Natural killer cell (primary cell): ENCODE results near the gene ICA1. TPM values are rescaled to one million over a fixed set of nuclear protein-coding genes. Genes with fewer than 3 reads are reported as not detected.

ENCODE experiments used
- ATAC-seq, 3 donors: fragments of 150-1000 bp in 2 of 3; fragments of 200-7000 bp in 1 of 3; cut with Tn5 transposase; 1 replicate in 1 of 3; 2 replicates in 2 of 3; pipeline ENCODE4 v1.10.0; 2021; ENCODE audit warnings: mild to moderate bottlenecking in 2 of 3, moderate library complexity in 2 of 3
- DNase-seq, 2 donors: peaks; one replicate each; pipeline versions ENCODE4 v3.0.0 to v3.0.0-alpha.2; 2013 to 2021; ENCODE audit warnings: mixed read lengths in 1 of 2
- H3K27ac ChIP-seq: one replicate; pipeline ENCODE4 v1.5.1; 2013; ENCODE audit warnings: mild to moderate bottlenecking, low read length
- H3K27me3 ChIP-seq: one replicate; pipeline ENCODE4 v1.6.1; 2013; ENCODE audit warnings: low read length; ENCODE audit not compliant: control insufficient read depth, insufficient read depth
- H3K36me3 ChIP-seq: one replicate; pipeline ENCODE4 v1.6.1; 2013; ENCODE audit warnings: low read length; ENCODE audit not compliant: control insufficient read depth, insufficient read depth
- H3K4me1 ChIP-seq: one replicate; pipeline ENCODE4 v1.6.1; 2013; ENCODE audit warnings: low read length; ENCODE audit not compliant: control insufficient read depth, insufficient read depth
- H3K4me3 ChIP-seq: one replicate; pipeline ENCODE4 v1.5.1; 2013; ENCODE audit warnings: low read length
- H3K9me3 ChIP-seq: one replicate; pipeline ENCODE4 v1.6.1; 2013; ENCODE audit warnings: low read length; ENCODE audit not compliant: control insufficient read depth, insufficient read depth
- H3K27ac Mint-ChIP-seq, 2 donors: one replicate each; pipeline ENCODE4 v1.8.0; 2022; ENCODE audit warnings: mild to moderate bottlenecking in 2 of 2, mixed read lengths in 2 of 2, moderate library complexity in 1 of 2
- H3K27me3 Mint-ChIP-seq, 2 donors: one replicate each; pipeline ENCODE4 v1.8.0; 2022; ENCODE audit warnings: low read depth in 2 of 2, mixed read lengths in 2 of 2
- H3K36me3 Mint-ChIP-seq: one replicate; pipeline ENCODE4 v1.8.0; 2022; ENCODE audit warnings: mixed read lengths
- H3K4me1 Mint-ChIP-seq, 2 donors: one replicate each; pipeline ENCODE4 v1.8.0; 2022; ENCODE audit warnings: mixed read lengths in 2 of 2
- H3K4me3 Mint-ChIP-seq: one replicate; pipeline ENCODE4 v1.8.0; 2022; ENCODE audit warnings: mild to moderate bottlenecking, moderate library complexity, mixed read lengths
- H3K9me3 Mint-ChIP-seq, 2 donors: one replicate each; pipeline ENCODE4 v1.8.0; 2022; ENCODE audit warnings: mixed read lengths in 2 of 2
- WGBS: methylation state at CpG from one replicate; pipeline ENCODE4 v1.1.7; 2013; ENCODE audit warnings: missing lambda C conversion rate; ENCODE audit not compliant: insufficient coverage; 5-methylcytosine and 5-hydroxymethylcytosine counted together
- intact Hi-C: fragments of 100-400 bp; cut with micrococcal nuclease; formaldehyde crosslinking; loops from one replicate; pipeline ENCODE4 v1.14.2; 2022
- total RNA-seq, 4 donors: library from RNA; stranded (reverse); fragments of 120-200 nt in 1 of 4; gene quantifications; one replicate each; pipeline versions ENCODE4 v1.2.3 to v1.2.4, GENCODE V29; 2013 to 2022
- TF ChIP-seq, protein P1 (sequence below): fragments of 200-600 bp; IDR thresholded peaks from one replicate; pipeline ENCODE4 v1.8.0; 2022; ENCODE audit warnings: antibody characterized with exemption

Gene ICA1
- total RNA-seq, 3 donors from 2014 or later (not counting 1 experiment from before 2014, with no cell fraction given) = 0.75 to 1.9 (median 1.4) TPM

DNA sequence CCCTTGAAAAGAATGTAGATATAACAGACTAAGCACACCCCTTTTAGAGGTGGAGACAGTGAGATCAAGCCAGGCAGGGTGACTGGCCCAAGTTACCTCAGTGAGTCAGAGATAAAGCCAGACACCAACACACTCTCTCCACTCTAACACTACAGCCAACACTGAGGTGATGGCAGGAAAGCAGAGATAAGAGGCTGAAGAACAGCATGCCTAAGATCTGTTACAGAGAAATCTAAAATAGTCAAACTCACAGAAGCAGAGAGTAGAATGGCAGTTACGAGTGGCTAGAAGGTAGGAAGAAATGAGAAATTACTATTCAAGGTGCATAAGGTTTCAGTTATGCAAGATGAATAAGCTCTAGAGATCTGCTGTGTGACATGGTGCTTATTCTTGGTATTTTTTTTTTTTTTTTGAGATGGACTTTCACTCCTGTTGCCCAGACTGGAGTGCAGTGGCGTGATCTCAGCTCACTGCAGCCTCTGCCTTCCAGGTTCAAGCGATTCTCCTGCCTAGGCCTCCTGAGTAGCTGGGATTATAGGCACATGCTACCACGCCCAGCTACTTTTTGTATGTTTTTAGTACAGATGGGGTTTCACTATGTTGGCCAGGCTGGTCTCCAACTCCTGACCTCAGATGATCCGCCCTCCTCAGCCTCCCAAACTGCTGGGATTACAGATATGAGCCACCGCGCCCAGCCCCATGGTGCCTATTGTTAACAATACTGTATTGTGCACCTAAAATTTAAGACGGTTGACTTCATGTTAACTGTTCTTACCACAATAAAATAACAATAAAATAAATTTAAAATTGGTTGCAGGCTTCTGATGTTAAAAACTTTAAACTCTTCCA, 28.7 kb downstream of the ICA1 start:
- Mint-ChIP-seq H3K36me3 (no peaks in the 10 kb centered on the region), H3K4me1 (no peaks in the 10 kb centered on the region), H3K4me3 (no peak overlapping the region), H3K9me3 (no peaks in the 10 kb centered on the region), H3K27me3 (peaks cover 6 to 17% of the 10 kb centered on the region in 2 donors), H3K27ac (no peak overlapping the region)
- ATAC-seq (no peak), DNase-seq (no peak)
- TF ChIP-seq, protein P1, sequence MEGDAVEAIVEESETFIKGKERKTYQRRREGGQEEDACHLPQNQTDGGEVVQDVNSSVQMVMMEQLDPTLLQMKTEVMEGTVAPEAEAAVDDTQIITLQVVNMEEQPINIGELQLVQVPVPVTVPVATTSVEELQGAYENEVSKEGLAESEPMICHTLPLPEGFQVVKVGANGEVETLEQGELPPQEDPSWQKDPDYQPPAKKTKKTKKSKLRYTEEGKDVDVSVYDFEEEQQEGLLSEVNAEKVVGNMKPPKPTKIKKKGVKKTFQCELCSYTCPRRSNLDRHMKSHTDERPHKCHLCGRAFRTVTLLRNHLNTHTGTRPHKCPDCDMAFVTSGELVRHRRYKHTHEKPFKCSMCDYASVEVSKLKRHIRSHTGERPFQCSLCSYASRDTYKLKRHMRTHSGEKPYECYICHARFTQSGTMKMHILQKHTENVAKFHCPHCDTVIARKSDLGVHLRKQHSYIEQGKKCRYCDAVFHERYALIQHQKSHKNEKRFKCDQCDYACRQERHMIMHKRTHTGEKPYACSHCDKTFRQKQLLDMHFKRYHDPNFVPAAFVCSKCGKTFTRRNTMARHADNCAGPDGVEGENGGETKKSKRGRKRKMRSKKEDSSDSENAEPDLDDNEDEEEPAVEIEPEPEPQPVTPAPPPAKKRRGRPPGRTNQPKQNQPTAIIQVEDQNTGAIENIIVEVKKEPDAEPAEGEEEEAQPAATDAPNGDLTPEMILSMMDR = no peak
- intact Hi-C loops = no loop called here
- H3K9me3 ChIP-seq = no peaks in the 10 kb centered on the region
- WGBS = 78% methylated on average over 7 of the region's 8 CpGs
- no peaks in the 10 kb centered on the region for H3K27me3 ChIP-seq
- no peaks in the 10 kb centered on the region for H3K4me1 ChIP-seq
- H3K27ac ChIP-seq = no peak overlapping the region
- H3K4me3 ChIP-seq = no peak overlapping the region
- H3K36me3 ChIP-seq = no peaks in the 10 kb centered on the region

GRCh38 chr7:8229927-8230326, 32.0 kb downstream of the ICA1 start:
- Mint-ChIP-seq H3K27ac (no peak overlapping the region), H3K27me3 (peaks cover 12 to 31% of the 10 kb centered on the region in 2 donors), H3K36me3 (no peaks in the 10 kb centered on the region), H3K9me3 (no peaks in the 10 kb centered on the region), H3K4me1 (no peaks in the 10 kb centered on the region), H3K4me3 (no peak overlapping the region)
- H3K27ac ChIP-seq = no peak overlapping the region
- intact Hi-C loops = no loop called here
- H3K36me3 ChIP-seq = no peaks in the 10 kb centered on the region
- DNase-seq (no peak), ATAC-seq (no peak)
- peaks cover 8% of the 10 kb centered on the region for H3K27me3 ChIP-seq
- no peaks in the 10 kb centered on the region for H3K4me1 ChIP-seq
- TF ChIP-seq, protein P1 = no peak
- no peak overlapping the region for H3K4me3 ChIP-seq
- WGBS = no CpG with 5 or more reads among the region's 3 CpGs
- no peaks in the 10 kb centered on the region for H3K9me3 ChIP-seq

GRCh38 chr7:8228766-8229674, 32.9 kb downstream of the ICA1 start:
- DNase-seq (no peak), ATAC-seq (no peak)
- Mint-ChIP-seq H3K4me1 (no peaks in the 10 kb centered on the region), H3K4me3 (no peak overlapping the region), H3K27ac (no peak overlapping the region), H3K9me3 (no peaks in the 10 kb centered on the region), H3K36me3 (no peaks in the 10 kb centered on the region), H3K27me3 (peaks cover 16 to 37% of the 10 kb centered on the region in 2 donors)
- TF ChIP-seq, protein P1 = no peak
- H3K27me3 ChIP-seq = peaks cover 8% of the 10 kb centered on the region
- H3K9me3 ChIP-seq = no peaks in the 10 kb centered on the region
- H3K4me3 ChIP-seq = no peak overlapping the region
- intact Hi-C loops = no loop called here
- no peak overlapping the region for H3K27ac ChIP-seq
- 100% methylated on average over 3 of the region's 6 CpGs for WGBS
- H3K4me1 ChIP-seq = no peaks in the 10 kb centered on the region
- no peaks in the 10 kb centered on the region for H3K36me3 ChIP-seq
